CD4-positive, alpha-beta T cell treated with Interferon alpha-2 for 1 hour (primary cell): Measurements from ENCODE around the gene PC.
"Not testable (repeated sequence)": the region's sequence is repeated elsewhere in the genome, so short reads cannot be mapped to it uniquely, and the experiment has no call there.

Source experiments
- DNase-seq, 2 donors: peaks; one replicate each; pipeline ENCODE4 v3.0.0-alpha.2; 2020 to 2022

Gene PC

DNA sequence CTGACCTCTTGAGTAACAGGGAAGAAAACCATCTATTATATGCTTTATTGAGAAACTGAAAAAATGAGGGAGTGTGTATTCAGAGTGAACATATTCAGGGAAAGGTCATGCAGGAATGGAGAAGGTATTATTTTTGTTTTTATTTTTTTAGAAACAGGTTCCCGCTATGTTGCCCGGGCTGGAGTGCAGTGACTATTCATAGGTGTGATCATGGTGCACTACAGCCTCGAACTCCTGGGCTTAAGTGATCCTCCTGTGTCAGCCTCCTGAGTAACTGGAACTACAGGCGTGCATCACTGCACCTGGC lies 123.7 kb downstream of the PC start:
- DNase-seq, result no peak

DNA sequence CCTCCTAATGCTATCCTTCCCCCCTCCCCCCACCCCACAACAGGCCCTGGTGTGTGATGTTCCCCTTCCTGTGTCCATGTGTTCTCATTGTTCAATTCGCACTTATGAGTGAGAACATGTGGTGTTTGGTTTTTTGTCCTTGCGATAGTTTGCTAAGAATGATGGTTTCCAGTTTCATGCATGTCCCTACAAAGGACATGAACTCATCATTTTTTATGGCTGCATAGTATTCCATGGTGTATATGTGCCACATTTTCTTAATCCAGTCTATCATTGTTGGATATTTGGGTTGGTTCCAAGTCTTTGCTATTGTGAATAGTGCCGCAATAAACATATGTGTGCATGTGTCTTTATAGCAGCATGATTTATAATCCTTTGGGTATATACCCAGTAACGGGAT lies 133.6 kb downstream of the PC start:
- not testable (repeated sequence) for DNase-seq

- no peak for DNase-seq
Measured at GRCh38 chr11:66823700-66824099, 134.5 kb downstream of the PC start.

DNA sequence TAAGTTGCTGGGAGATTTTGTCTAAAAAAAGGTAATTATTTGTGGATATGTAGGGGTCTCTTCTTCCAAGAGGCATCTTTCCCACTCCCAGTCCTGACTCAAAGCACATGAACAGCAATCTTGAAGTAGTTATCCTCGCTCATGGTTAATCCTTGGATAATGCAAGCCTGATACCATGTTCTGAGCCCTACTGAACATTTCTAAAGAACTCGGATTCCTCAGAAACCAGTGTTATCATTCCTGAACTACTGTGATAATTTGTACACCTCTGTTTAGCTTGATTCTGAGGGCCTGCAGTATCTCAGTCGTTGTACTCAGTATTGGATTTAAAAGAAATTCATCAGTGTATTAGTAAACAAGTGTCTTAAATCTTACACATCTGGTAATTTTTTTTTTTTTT lies 137.3 kb downstream of the PC start:
- DNase-seq, result no peak

GRCh38 chr11:66820381-66820780 lies 137.8 kb downstream of the PC start:
- DNase-seq, result no peak

- DNase-seq, result no peak
Measured at GRCh38 chr11:66818231-66818955, 139.8 kb downstream of the PC start.

GRCh38 chr11:66815646-66816045 lies 142.5 kb downstream of the PC start:
- no peak for DNase-seq

- DNase-seq, result no peak
Measured at GRCh38 chr11:66814678-66815077, 143.5 kb downstream of the PC start.

DNA sequence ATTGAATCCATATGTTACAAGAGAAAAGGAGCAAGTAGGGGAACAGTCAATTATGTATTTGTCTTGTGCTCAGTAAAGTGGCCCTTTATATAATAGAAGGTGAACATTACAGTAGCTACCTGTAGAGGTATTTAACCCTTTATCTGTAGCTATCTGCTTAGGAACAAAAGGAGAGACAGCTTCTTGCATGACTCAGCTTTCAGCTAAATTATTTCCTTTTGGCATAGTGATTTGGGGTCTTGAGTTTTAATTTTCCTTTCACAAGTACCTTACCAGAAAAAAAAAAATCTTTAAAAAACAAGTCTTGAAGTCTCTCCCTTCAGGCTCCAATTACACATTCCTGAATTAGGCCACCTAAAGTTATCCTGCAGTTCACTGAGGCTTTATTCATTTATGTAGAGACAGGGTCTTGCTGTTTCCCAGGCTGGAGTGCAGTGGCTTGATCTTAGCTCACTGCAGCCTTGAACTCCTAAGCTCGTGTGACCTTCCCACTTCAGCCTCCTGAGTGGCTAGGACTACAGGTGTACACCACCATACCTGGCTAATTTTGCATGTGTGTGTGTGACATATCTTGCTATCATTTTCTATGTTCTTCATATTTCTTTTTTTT lies 147.5 kb downstream of the PC start:
- no peak for DNase-seq

DNA sequence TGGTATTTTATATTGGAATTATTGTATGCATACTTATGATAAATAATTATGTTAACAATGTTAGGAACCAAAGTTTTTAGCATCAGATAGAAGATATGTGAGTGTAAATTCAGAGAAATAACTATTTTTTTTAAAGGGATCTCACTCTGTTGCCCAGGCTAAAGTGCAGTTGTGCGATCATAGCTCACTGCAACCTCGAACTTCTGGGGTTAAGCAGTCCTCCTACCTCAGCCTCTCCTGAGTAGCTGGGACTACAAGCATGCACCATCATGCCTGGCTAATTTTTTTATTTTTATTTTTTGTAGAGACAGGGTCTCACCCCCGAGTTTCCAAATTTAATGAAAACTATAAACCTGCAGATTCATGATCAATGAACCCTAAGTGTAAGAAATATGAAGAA lies 148.6 kb downstream of the PC start:
- DNase-seq, result no peak

GRCh38 chr11:66800720-66801428 lies 157.3 kb downstream of the PC start:
- no peak for DNase-seq

DNA sequence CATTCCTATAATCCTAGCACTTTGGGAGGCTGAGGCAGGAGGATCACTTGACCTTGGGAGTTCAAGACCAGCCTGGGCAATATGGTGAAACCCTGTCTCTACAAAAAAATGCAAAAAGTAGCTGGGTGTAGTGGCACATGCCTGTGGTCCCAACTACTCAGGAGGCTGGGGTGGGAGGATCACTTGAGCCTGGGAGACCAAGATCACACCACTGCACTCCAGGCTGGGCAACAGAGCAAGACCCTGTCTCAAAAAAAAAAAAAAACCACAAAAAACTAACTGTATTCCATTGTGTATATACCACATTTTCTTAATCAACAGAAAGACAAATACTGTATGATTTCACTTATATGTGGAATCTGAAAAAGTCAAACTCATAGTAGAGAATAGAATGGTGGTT lies 158.4 kb downstream of the PC start:
- DNase-seq, result not testable (repeated sequence)
